Stimulated activated CD8-positive, alpha-beta memory T cell treated with anti-CD3 and anti-CD28 coated beads, Interleukin-12 subunit alpha, Interleukin-12 subunit beta, amount 100 ng/mL, for 24 hours (primary cell): Measurements from ENCODE around the gene NOP16.

Experiments
- DNase-seq: peaks from one replicate; pipeline ENCODE4 v3.0.0-alpha.2; 2020; ENCODE audit errors: extremely low read depth

NOP16 gene

GRCh38 chr5:176360894-176361436, 27.4 kb downstream of the NOP16 start:
- DNase-seq = no peak

GRCh38 chr5:176359658-176360057, 28.7 kb downstream of the NOP16 start:
- no peak for DNase-seq

- DNase-seq = no peak
These were observed 32.2 kb downstream of the NOP16 start for GRCh38 chr5:176356179-176356566.

GRCh38 chr5:176355400-176356178, 32.8 kb downstream of the NOP16 start:
- no peak for DNase-seq

- DNase-seq = no peak
These were observed 34.9 kb downstream of the NOP16 start for GRCh38 chr5:176353533-176353932.

GRCh38 chr5:176352116-176352878, 36.1 kb downstream of the NOP16 start:
- DNase-seq = no peak

GRCh38 chr5:176350416-176350815, 38.0 kb downstream of the NOP16 start:
- no peak for DNase-seq

- DNase-seq = no peak
These were observed 45.5 kb downstream of the NOP16 start for GRCh38 chr5:176342766-176343458.

GRCh38 chr5:176342158-176342483, 46.3 kb downstream of the NOP16 start:
- DNase-seq = no peak

GRCh38 chr5:176341325-176342157, 46.9 kb downstream of the NOP16 start:
- DNase-seq = no peak

GRCh38 chr5:176339304-176339703, 49.1 kb downstream of the NOP16 start:
- DNase-seq = no peak

- no peak for DNase-seq
These were observed 50.5 kb downstream of the NOP16 start for GRCh38 chr5:176337913-176338312.

- DNase-seq = no peak
These were observed 54.2 kb downstream of the NOP16 start for GRCh38 chr5:176334031-176334770.
